Measurements from ENCODE around the gene UFM1. TPM values are rescaled to one million over a fixed set of nuclear protein-coding genes. Genes with fewer than 3 reads are reported as not detected.

UFM1 gene
- total and polyA plus RNA-seq, 8 donors, result 12.7 to 147 (median 38.8) TPM

- H3K4me3 ChIP-seq, result no peak overlapping the region
- H3K9me3 ChIP-seq, result no peaks in the 10 kb centered on the region
- H3K4me1 ChIP-seq, result no peaks in the 10 kb centered on the region
- no peak for TF ChIP-seq POLR2AphosphoS5 (IDR thresholded peaks at IDR 0.05)
- no peak for TF ChIP-seq CTCF (IDR thresholded peaks at IDR 0.05)
- no peak for TF ChIP-seq POLR2A (IDR thresholded peaks at IDR 0.05)
- DNase-seq, result no peak
- no peak overlapping the region for H3K27ac ChIP-seq
- H3K36me3 ChIP-seq, result no peaks in the 10 kb centered on the region
- no peaks in the 10 kb centered on the region for H3K27me3 ChIP-seq
- intact Hi-C loops (cut with DNase I; ENCODE audit: low total_unique reads), result no loop called here
- 0 to 13% (median 0%) methylated on average over 1 of the region's 1 CpG for WGBS, 5 donors
Measured at GRCh38 chr13:38376546-38376945, 26.9 kb downstream of the UFM1 start.

GRCh38 chr13:38381890-38382289 lies 32.2 kb downstream of the UFM1 start:
- intact Hi-C loops (cut with DNase I; ENCODE audit: low total_unique reads), result no loop called here
- H3K9me3 ChIP-seq, result no peaks in the 10 kb centered on the region
- TF ChIP-seq POLR2AphosphoS5 (IDR thresholded peaks at IDR 0.05) (no peak), POLR2A (IDR thresholded peaks at IDR 0.05) (no peak), EP300 (IDR thresholded peaks at IDR 0.05) (no peak), CTCF (IDR thresholded peaks at IDR 0.05) (no peak)
- H3K4me3 ChIP-seq, result no peak overlapping the region
- DNase-seq, result peak in 1 of 2 donors; percentile 25
- H3K4me1 ChIP-seq, result no peaks in the 10 kb centered on the region
- no peaks in the 10 kb centered on the region for H3K36me3 ChIP-seq
- WGBS, 5 donors, result 37 to 56% (median 49%) methylated on average over 4 of the region's 4 CpGs
- H3K27ac ChIP-seq, result no peak overlapping the region
- H3K27me3 ChIP-seq, result no peaks in the 10 kb centered on the region

- intact Hi-C loops (cut with DNase I; ENCODE audit: low total_unique reads), result no loop called here
- DNase-seq, result no peak
- no peaks in the 10 kb centered on the region for H3K36me3 ChIP-seq
- no peaks in the 10 kb centered on the region for H3K27me3 ChIP-seq
- no peaks in the 10 kb centered on the region for H3K9me3 ChIP-seq
- no peak overlapping the region for H3K27ac ChIP-seq
- H3K4me3 ChIP-seq, result no peak overlapping the region
- no peak for TF ChIP-seq POLR2AphosphoS5 (IDR thresholded peaks at IDR 0.05)
- no peak for TF ChIP-seq EP300 (IDR thresholded peaks at IDR 0.05)
- TF ChIP-seq POLR2A (IDR thresholded peaks at IDR 0.05), result no peak
- TF ChIP-seq CTCF (IDR thresholded peaks at IDR 0.05), result no peak
- H3K4me1 ChIP-seq, result no peaks in the 10 kb centered on the region
- 81 to 95% (median 90%) methylated on average over 2 of the region's 2 CpGs for WGBS, 5 donors
Measured at GRCh38 chr13:38382946-38383345, 33.3 kb downstream of the UFM1 start.

GRCh38 chr13:38384171-38384570 lies 34.5 kb downstream of the UFM1 start:
- TF ChIP-seq CTCF (IDR thresholded peaks at IDR 0.05), result no peak
- TF ChIP-seq EP300 (IDR thresholded peaks at IDR 0.05), result no peak
- no peak for TF ChIP-seq POLR2AphosphoS5 (IDR thresholded peaks at IDR 0.05)
- no peak for TF ChIP-seq POLR2A (IDR thresholded peaks at IDR 0.05)
- Histone ChIP-seq H3K36me3 (no peaks in the 10 kb centered on the region), H3K9me3 (no peaks in the 10 kb centered on the region), H3K27ac (no peak overlapping the region), H3K27me3 (no peaks in the 10 kb centered on the region), H3K4me3 (no peak overlapping the region), H3K4me1 (no peaks in the 10 kb centered on the region)
- WGBS, 5 donors, result 36 to 54% (median 42%) methylated on average over 3 of the region's 3 CpGs
- DNase-seq, result no peak
- intact Hi-C loops (cut with DNase I; ENCODE audit: low total_unique reads), result no loop called here
